Immature natural killer cell (primary cell): ENCODE measurements around the gene TEX35. TPM values are rescaled to one million over a fixed set of nuclear protein-coding genes. Genes with fewer than 3 reads are reported as not detected.

Experiments used
- DNase-seq, 3 donors: peaks; one replicate each; pipeline ENCODE4 v3.0.0; 2022; ENCODE audit warnings: mixed read lengths in 1 of 3
- H3K27ac Mint-ChIP-seq, 6 donors: one replicate each; pipeline ENCODE4 v1.8.0; 2020; ENCODE audit warnings: mixed read lengths in 6 of 6, mild to moderate bottlenecking in 5 of 6, inconsistent platforms in 4 of 6, moderate library complexity in 3 of 6
- H3K27me3 Mint-ChIP-seq, 3 donors: one replicate each; pipeline ENCODE4 v1.8.0; 2020 to 2021; ENCODE audit warnings: low read depth in 3 of 3, mild to moderate bottlenecking in 3 of 3, mixed read lengths in 3 of 3, moderate library complexity in 3 of 3, inconsistent platforms in 1 of 3
- H3K36me3 Mint-ChIP-seq, 3 donors: one replicate each; pipeline ENCODE4 v1.8.0; 2020; ENCODE audit warnings: mixed read lengths in 3 of 3, inconsistent platforms in 2 of 3, mild to moderate bottlenecking in 2 of 3
- H3K4me1 Mint-ChIP-seq, 2 donors: one replicate each; pipeline ENCODE4 v1.8.0; 2020; ENCODE audit warnings: inconsistent platforms in 2 of 2, mild to moderate bottlenecking in 2 of 2, mixed read lengths in 2 of 2, moderate library complexity in 1 of 2
- H3K4me3 Mint-ChIP-seq, 5 donors: one replicate each; pipeline ENCODE4 v1.8.0; 2020; ENCODE audit warnings: mild to moderate bottlenecking in 5 of 5, mixed read lengths in 5 of 5, inconsistent platforms in 3 of 5, moderate library complexity in 3 of 5
- H3K9me3 Mint-ChIP-seq, 6 donors: one replicate each; pipeline ENCODE4 v1.8.0; 2020; ENCODE audit warnings: mild to moderate bottlenecking in 6 of 6, mixed read lengths in 6 of 6, inconsistent platforms in 4 of 6, moderate library complexity in 3 of 6
- polyA plus RNA-seq, 3 donors: library from polyadenylated mRNA; unstranded; fragments of 300-500 nt; fragmentation: Illumina TruSeq; gene quantifications; one replicate each; pipeline ENCODE4 v1.2.3, GENCODE V29; 2021

Gene TEX35
- polyA plus RNA-seq, 3 donors from 2014 or later = not detected

DNA sequence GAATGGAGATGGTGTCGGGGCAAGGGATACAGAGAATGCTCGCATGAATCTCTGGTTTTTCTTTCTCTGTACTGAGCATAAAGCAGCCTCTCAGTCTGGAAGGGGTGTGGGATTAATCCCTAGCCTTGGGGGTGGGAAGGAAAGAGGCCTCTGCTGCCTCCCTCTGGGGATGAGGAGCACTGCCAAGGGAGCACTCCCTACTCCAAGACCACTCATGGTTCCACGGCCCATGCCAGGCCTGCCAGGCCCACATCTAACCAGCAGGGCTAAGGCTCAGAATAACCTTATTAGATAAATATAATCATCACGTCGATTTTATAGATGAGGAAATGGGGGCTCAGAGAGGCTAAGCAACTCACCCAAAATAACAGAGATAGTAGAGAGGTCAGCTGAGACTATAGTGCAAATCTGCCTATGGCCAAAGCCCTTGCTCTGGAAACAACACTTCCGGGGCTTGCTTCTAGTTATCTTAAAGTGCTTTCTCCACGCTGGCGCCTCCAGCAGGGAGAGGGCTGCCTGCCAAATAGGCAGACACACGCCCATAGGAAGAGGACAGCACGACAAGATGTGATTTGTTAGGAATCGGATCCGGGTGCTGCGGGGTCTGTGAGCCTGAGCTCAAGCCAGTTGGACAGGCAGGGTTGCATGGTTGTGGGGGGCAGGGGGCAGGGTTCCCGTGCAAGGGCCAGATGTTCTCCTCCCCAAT is 522 bp downstream of the TEX35 start:
- no peaks in the 10 kb centered on the region for H3K9me3 Mint-ChIP-seq
- H3K4me1 Mint-ChIP-seq = no peaks in the 10 kb centered on the region
- no peaks in the 10 kb centered on the region for H3K36me3 Mint-ChIP-seq
- peaks cover 0 to 2% (median 0%) of the 10 kb centered on the region in 3 donors for H3K27me3 Mint-ChIP-seq
- no peak for DNase-seq
- H3K4me3 Mint-ChIP-seq = no peak overlapping the region
- H3K27ac Mint-ChIP-seq = no peak overlapping the region

DNA sequence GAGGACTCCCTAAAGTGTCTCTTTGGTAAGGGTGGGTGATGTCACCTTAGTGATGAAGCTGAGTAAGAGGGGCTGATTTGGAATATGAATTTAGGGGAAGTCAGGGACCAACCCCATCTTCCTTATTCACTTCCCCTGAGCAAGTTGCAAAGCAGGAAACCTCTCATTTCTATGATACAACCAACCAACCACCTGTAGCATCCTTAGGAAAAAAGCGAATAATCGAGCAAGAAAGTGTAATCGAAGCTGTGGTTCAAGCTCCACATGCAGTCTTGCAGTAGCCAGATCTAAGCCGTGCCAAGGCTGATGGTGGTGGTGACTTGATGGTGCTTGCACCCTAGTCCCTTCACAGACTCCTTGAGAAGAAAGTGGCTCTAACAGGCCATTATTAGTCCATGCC is 3.2 kb downstream of the TEX35 start:
- Mint-ChIP-seq H3K9me3 (no peaks in the 10 kb centered on the region), H3K4me1 (no peaks in the 10 kb centered on the region), H3K27ac (no peak overlapping the region), H3K36me3 (no peaks in the 10 kb centered on the region), H3K4me3 (no peak overlapping the region), H3K27me3 (peaks cover 0 to 8% (median 1%) of the 10 kb centered on the region in 3 donors)
- no peak for DNase-seq

- Mint-ChIP-seq H3K4me3 (no peak overlapping the region), H3K36me3 (no peaks in the 10 kb centered on the region), H3K27ac (no peak overlapping the region), H3K27me3 (peaks cover 1 to 6% (median 1%) of the 10 kb centered on the region in 3 donors), H3K9me3 (no peaks in the 10 kb centered on the region), H3K4me1 (no peaks in the 10 kb centered on the region)
- DNase-seq = no peak
Measured at GRCh38 chr1:178518894-178519293, 6.0 kb downstream of the TEX35 start.

GRCh38 chr1:178520803-178521202 is 7.9 kb downstream of the TEX35 start:
- Mint-ChIP-seq H3K27ac (no peak overlapping the region), H3K9me3 (no peaks in the 10 kb centered on the region), H3K36me3 (no peaks in the 10 kb centered on the region), H3K4me1 (no peaks in the 10 kb centered on the region), H3K27me3 (peaks cover 1 to 6% (median 2%) of the 10 kb centered on the region in 3 donors), H3K4me3 (no peak overlapping the region)
- no peak for DNase-seq

DNA sequence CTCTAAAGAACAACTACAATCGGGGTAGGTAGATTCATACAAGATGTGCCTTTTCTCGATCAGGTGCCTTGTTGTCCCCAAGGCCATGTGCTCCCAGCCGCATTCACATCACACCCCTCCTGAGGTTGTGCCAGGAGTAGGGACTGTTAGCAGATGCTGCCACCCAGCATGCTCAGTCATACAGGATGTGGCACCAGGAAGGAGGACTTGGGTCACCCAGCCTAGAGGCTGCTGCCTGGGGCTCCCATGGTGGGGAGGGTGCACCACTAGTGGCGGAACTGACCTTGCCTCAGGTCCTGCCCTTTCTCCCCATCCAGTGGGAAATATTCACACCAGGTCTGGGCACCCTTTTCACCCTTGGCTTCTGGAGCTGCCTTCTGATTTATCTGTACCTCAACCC is 8.3 kb downstream of the TEX35 start:
- no peak overlapping the region for H3K4me3 Mint-ChIP-seq
- H3K36me3 Mint-ChIP-seq = no peaks in the 10 kb centered on the region
- no peaks in the 10 kb centered on the region for H3K9me3 Mint-ChIP-seq
- peaks cover 1 to 6% (median 2%) of the 10 kb centered on the region in 3 donors for H3K27me3 Mint-ChIP-seq
- no peaks in the 10 kb centered on the region for H3K4me1 Mint-ChIP-seq
- no peak for DNase-seq
- no peak overlapping the region for H3K27ac Mint-ChIP-seq

- Mint-ChIP-seq H3K27me3 (peaks cover 0 to 4% (median 0%) of the 10 kb centered on the region in 3 donors), H3K4me1 (peaks cover under 1 to 1% of the 10 kb centered on the region in 2 donors), H3K4me3 (no peak overlapping the region), H3K27ac (no peak overlapping the region), H3K36me3 (no peaks in the 10 kb centered on the region), H3K9me3 (no peaks in the 10 kb centered on the region)
- DNase-seq = no peak
Measured at GRCh38 chr1:178527117-178527516, 14.2 kb downstream of the TEX35 start.

- Mint-ChIP-seq H3K4me3 (no peak overlapping the region), H3K27ac (no peak overlapping the region), H3K9me3 (no peaks in the 10 kb centered on the region), H3K36me3 (no peaks in the 10 kb centered on the region), H3K4me1 (peaks cover 4 to 6% of the 10 kb centered on the region in 2 donors), H3K27me3 (peaks cover 0 to 4% (median 0%) of the 10 kb centered on the region in 3 donors)
- no peak for DNase-seq
Measured at GRCh38 chr1:178528228-178528952, 15.5 kb downstream of the TEX35 start.

DNA sequence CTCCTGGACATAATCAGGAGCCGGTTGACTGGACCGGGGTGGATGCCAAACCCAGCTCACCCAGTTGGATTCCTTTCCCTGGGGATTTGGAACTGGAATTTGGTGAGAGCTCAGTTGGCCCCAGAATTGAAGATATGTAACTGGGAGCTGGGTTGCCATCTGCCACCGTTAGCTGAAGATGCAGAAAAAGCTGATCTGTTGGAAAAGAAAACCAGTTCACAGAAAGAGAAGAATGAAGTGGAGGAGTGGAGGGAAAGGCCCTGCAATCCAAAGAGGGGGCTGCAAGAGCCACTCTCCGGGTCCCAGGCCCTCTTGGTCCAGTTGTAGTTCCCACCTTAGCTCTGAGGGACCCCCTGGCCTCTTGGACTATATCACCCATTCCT is 16.0 kb downstream of the TEX35 start:
- Mint-ChIP-seq H3K27me3 (peaks cover 0 to 2% (median 0%) of the 10 kb centered on the region in 3 donors), H3K27ac (no peak overlapping the region), H3K9me3 (no peaks in the 10 kb centered on the region), H3K4me3 (no peak overlapping the region), H3K36me3 (no peaks in the 10 kb centered on the region), H3K4me1 (peaks cover 4 to 6% of the 10 kb centered on the region in 2 donors)
- DNase-seq = no peak

- Mint-ChIP-seq H3K9me3 (no peaks in the 10 kb centered on the region), H3K4me1 (peaks cover 4 to 6% of the 10 kb centered on the region in 2 donors)
Measured at GRCh38 chr1:178529364-178530036, 16.6 kb downstream of the TEX35 start.

GRCh38 chr1:178530037-178530402 is 17.1 kb downstream of the TEX35 start:
- H3K4me1 Mint-ChIP-seq = peaks cover 4 to 6% of the 10 kb centered on the region in 2 donors
- H3K36me3 Mint-ChIP-seq = no peaks in the 10 kb centered on the region
- H3K9me3 Mint-ChIP-seq = no peaks in the 10 kb centered on the region
- no peak overlapping the region for H3K4me3 Mint-ChIP-seq
- DNase-seq = no peak
- peaks cover 0 to 2% (median 0%) of the 10 kb centered on the region in 3 donors for H3K27me3 Mint-ChIP-seq
- H3K27ac Mint-ChIP-seq = no peak overlapping the region

More at GRCh38 chr1:178529364-178530036, 16.6 kb downstream of the TEX35 start:
- Mint-ChIP-seq H3K27me3 (peaks cover 0 to 2% (median 0%) of the 10 kb centered on the region in 3 donors), H3K36me3 (no peaks in the 10 kb centered on the region), H3K4me3 (no peak overlapping the region), H3K27ac (no peak overlapping the region)
- no peak for DNase-seq

DNA sequence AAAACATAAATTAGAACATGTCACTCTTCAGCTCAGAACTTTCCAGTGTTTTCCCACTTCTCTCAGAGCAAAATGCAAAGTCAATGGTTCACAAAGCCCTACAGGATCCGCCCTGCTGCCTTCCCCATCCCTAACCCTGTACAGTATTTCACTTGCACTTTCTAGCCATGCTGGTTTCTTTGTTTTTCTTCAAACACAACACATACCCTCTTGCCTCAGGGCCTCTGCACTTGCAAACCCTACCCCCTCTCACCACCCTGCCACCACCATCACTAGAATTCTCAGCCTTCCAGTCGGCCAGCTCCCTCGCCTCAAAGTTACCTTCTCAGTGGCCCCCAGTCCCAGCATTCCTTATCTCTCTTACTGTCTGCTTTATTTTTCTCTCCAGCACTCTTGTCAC is 17.6 kb downstream of the TEX35 start:
- DNase-seq = no peak
- Mint-ChIP-seq H3K36me3 (no peaks in the 10 kb centered on the region), H3K9me3 (no peaks in the 10 kb centered on the region), H3K27me3 (peaks cover 0 to 2% (median 0%) of the 10 kb centered on the region in 3 donors), H3K27ac (no peak overlapping the region), H3K4me1 (peaks cover 4 to 6% of the 10 kb centered on the region in 2 donors), H3K4me3 (no peak overlapping the region)

- Mint-ChIP-seq H3K27me3 (peaks cover 0 to 2% (median 1%) of the 10 kb centered on the region in 3 donors), H3K27ac (no peak overlapping the region), H3K9me3 (no peaks in the 10 kb centered on the region), H3K4me1 (peaks cover 4 to 6% of the 10 kb centered on the region in 2 donors), H3K36me3 (no peaks in the 10 kb centered on the region), H3K4me3 (no peak overlapping the region)
- peak in 1 of 3 donors; percentile 5 for DNase-seq
Measured at GRCh38 chr1:178531887-178532286, 19.0 kb downstream of the TEX35 start.

- no peak overlapping the region for H3K4me3 Mint-ChIP-seq
- no peaks in the 10 kb centered on the region for H3K9me3 Mint-ChIP-seq
- H3K27ac Mint-ChIP-seq = no peak overlapping the region
- H3K36me3 Mint-ChIP-seq = no peaks in the 10 kb centered on the region
- H3K4me1 Mint-ChIP-seq = peaks cover 4 to 6% of the 10 kb centered on the region in 2 donors
- H3K27me3 Mint-ChIP-seq = peaks cover 0 to 2% (median 1%) of the 10 kb centered on the region in 3 donors
- DNase-seq = peak; percentile 62 to 67 (median 66)
Measured at GRCh38 chr1:178532392-178532791, 19.5 kb downstream of the TEX35 start.
